Stimulated activated memory B cell treated with anti-CD40 and anti-IgM and Interleukin-4, amounts not matched to agents 10 μg/mL and 1 μg/mL and 100 μg/mL, for 72 hours (primary cell): ENCODE results near the gene BRSK1.

Experiments
- ATAC-seq: fragments of 150-1000 bp; cut with Tn5 transposase; 2 replicates; pipeline ENCODE4 v1.10.0; 2021
- H3K27ac Mint-ChIP-seq: one replicate; pipeline ENCODE4 v1.8.0; 2022; ENCODE audit warnings: mild to moderate bottlenecking, mixed read lengths
- H3K27me3 Mint-ChIP-seq: one replicate; pipeline ENCODE4 v1.8.0; 2022; ENCODE audit warnings: mixed read lengths
- H3K36me3 Mint-ChIP-seq: one replicate; pipeline ENCODE4 v1.8.0; 2022; ENCODE audit warnings: mixed read lengths
- H3K4me1 Mint-ChIP-seq: one replicate; pipeline ENCODE4 v1.8.0; 2022; ENCODE audit warnings: mixed read lengths
- H3K4me3 Mint-ChIP-seq: one replicate; pipeline ENCODE4 v1.8.0; 2022; ENCODE audit warnings: mild to moderate bottlenecking, moderate library complexity, mixed read lengths
- H3K9me3 Mint-ChIP-seq: one replicate; pipeline ENCODE4 v1.8.0; 2022; ENCODE audit warnings: mixed read lengths

The BRSK1 gene

GRCh38 chr19:55283548-55284377 is at the start of gene BRSK1:
Gene BRSK1, plus strand, starts transcription at chr19:55283997. Its CDS starts 446 bp downstream, at chr19:55284443.
- peaks cover 36% of the 10 kb centered on the region for H3K4me1 Mint-ChIP-seq
- no peak within 1 kb of the TSS for H3K4me3 Mint-ChIP-seq
- ATAC-seq, result peak; percentile 19
- H3K36me3 Mint-ChIP-seq, result peaks cover 5% of the 10 kb centered on the region
- no peaks in the 10 kb centered on the region for H3K9me3 Mint-ChIP-seq
- peak within 1 kb of the TSS; percentile 42 for H3K27ac Mint-ChIP-seq
- no peaks in the 10 kb centered on the region for H3K27me3 Mint-ChIP-seq

DNA sequence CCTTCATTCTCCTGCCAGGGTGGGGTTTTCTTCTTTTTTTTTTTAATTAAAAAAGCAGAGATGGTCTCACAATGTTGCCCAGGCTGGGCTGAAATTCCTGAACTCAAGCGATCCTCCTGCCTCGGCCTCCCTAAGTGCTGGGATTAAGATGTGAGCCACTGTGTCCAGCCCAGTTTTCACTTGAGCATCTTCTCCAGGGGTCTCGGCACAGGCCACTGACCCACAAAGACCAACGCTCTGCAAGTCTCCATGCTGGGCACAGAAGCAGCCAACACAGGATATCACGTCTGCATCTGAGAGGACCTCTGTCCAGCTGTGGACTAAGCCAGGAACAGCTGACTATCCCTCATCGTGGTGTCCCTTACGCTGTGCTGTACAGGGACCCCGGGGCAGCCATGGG is 45.8 kb upstream of the BRSK1 start:
- peaks cover 6% of the 10 kb centered on the region for H3K4me1 Mint-ChIP-seq
- H3K27me3 Mint-ChIP-seq, result no peaks in the 10 kb centered on the region
- ATAC-seq, result no peak
- H3K9me3 Mint-ChIP-seq, result no peaks in the 10 kb centered on the region
- peaks cover 67% of the 10 kb centered on the region for H3K36me3 Mint-ChIP-seq
- H3K27ac Mint-ChIP-seq, result no peak overlapping the region
- no peak overlapping the region for H3K4me3 Mint-ChIP-seq

GRCh38 chr19:55239004-55239403 is 44.8 kb upstream of the BRSK1 start:
- no peaks in the 10 kb centered on the region for H3K27me3 Mint-ChIP-seq
- no peak overlapping the region for H3K4me3 Mint-ChIP-seq
- ATAC-seq, result no peak
- peaks cover 67% of the 10 kb centered on the region for H3K36me3 Mint-ChIP-seq
- no peaks in the 10 kb centered on the region for H3K9me3 Mint-ChIP-seq
- H3K27ac Mint-ChIP-seq, result no peak overlapping the region
- peaks cover 8% of the 10 kb centered on the region for H3K4me1 Mint-ChIP-seq

DNA sequence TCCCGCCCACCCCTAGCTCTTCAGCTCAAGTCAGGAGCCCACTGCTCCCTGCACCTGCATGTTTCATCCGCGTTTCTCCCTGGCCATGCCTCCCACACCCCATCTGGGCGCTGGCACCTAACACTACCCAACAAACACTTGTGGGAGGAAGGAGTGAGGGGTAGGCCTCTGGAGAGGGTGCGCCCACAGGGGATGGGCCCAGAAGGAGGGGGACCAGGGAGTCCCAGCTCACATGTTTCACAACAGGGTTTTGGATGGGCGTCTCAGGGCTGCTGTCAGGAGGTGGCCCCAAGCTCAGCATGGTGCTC is 43.1 kb upstream of the BRSK1 start:
- ATAC-seq, result no peak
- Mint-ChIP-seq H3K4me3 (no peak overlapping the region), H3K4me1 (peaks cover 12% of the 10 kb centered on the region), H3K27ac (no peak overlapping the region), H3K36me3 (peaks cover 62% of the 10 kb centered on the region), H3K27me3 (no peaks in the 10 kb centered on the region), H3K9me3 (no peaks in the 10 kb centered on the region)

- Mint-ChIP-seq H3K27me3 (no peaks in the 10 kb centered on the region), H3K4me3 (no peak overlapping the region), H3K4me1 (peaks cover 12% of the 10 kb centered on the region), H3K36me3 (peaks cover 62% of the 10 kb centered on the region), H3K9me3 (no peaks in the 10 kb centered on the region), H3K27ac (no peak overlapping the region)
- ATAC-seq, result no peak
These were observed 42.5 kb upstream of the BRSK1 start for GRCh38 chr19:55241143-55241934.

DNA sequence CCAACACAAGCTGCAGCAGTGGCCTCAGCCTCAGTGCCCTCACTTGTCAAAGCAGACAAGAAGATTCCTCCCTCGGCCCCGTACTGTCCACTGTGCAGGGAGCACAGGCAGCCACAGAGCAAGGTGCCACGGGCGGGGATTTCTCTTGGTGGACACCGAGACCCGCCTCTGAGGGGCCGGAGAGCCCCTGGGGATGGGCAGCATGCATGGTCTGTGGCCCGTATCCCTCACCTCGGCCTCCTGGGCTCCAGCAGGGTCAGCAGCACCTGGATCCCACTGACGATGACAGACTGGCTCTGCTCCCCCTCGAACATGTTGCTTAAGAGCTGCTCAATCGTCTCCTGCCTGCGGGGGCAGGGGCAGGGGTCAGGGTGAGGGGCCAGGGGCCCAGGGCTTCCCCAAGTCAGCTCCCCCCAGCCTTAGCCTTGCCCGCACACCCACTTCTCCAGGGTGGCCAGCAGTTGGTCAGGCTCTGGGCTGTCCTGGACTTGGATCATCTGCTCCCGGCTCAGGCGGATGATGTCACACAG is 41.8 kb upstream of the BRSK1 start:
- no peaks in the 10 kb centered on the region for H3K27me3 Mint-ChIP-seq
- H3K4me3 Mint-ChIP-seq, result no peak overlapping the region
- H3K36me3 Mint-ChIP-seq, result peaks cover 55% of the 10 kb centered on the region
- no peak overlapping the region for H3K27ac Mint-ChIP-seq
- H3K9me3 Mint-ChIP-seq, result no peaks in the 10 kb centered on the region
- peaks cover 14% of the 10 kb centered on the region for H3K4me1 Mint-ChIP-seq
- ATAC-seq, result no peak

DNA sequence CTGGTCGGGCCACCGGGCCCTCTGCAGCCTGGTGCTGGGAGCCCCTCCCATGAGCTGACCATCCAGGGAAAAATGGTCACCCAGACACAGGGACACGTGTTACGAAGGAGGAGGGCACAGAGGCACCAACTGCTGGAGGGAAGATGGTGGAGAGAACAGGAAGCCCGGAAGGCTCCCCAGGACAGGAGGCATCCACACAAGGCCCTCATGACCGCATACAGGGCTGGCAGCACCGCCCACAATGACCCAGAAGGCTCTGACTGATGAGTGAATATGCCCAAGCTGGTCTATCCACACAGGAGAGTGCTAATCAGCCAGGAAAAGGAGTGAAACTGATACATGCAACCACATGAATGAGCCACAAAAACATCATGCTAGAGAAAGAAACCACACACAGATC is 41.3 kb upstream of the BRSK1 start:
- no peak for ATAC-seq
- peaks cover 19% of the 10 kb centered on the region for H3K4me1 Mint-ChIP-seq

GRCh38 chr19:55244004-55244680 is 39.7 kb upstream of the BRSK1 start:
- peaks cover 58% of the 10 kb centered on the region for H3K36me3 Mint-ChIP-seq
- no peaks in the 10 kb centered on the region for H3K9me3 Mint-ChIP-seq
- no peaks in the 10 kb centered on the region for H3K27me3 Mint-ChIP-seq
- ATAC-seq, result no peak
- H3K27ac Mint-ChIP-seq, result no peak overlapping the region
- H3K4me1 Mint-ChIP-seq, result peaks cover 35% of the 10 kb centered on the region
- no peak overlapping the region for H3K4me3 Mint-ChIP-seq

More for the DNA sequence above, 41.3 kb upstream of the BRSK1 start:
- Mint-ChIP-seq H3K27me3 (no peaks in the 10 kb centered on the region), H3K4me3 (no peak overlapping the region), H3K9me3 (no peaks in the 10 kb centered on the region), H3K27ac (no peak overlapping the region), H3K36me3 (peaks cover 55% of the 10 kb centered on the region)

GRCh38 chr19:55245236-55245904 is 38.4 kb upstream of the BRSK1 start:
- Mint-ChIP-seq H3K4me1 (peaks cover 39% of the 10 kb centered on the region), H3K27me3 (no peaks in the 10 kb centered on the region), H3K9me3 (no peaks in the 10 kb centered on the region), H3K4me3 (no peak overlapping the region), H3K36me3 (peaks cover 52% of the 10 kb centered on the region), H3K27ac (no peak overlapping the region)
- ATAC-seq, result no peak

- Mint-ChIP-seq H3K36me3 (peaks cover 57% of the 10 kb centered on the region), H3K4me3 (no peak overlapping the region)
- no peak for ATAC-seq
These were observed 37.0 kb upstream of the BRSK1 start for GRCh38 chr19:55246462-55247451.

DNA sequence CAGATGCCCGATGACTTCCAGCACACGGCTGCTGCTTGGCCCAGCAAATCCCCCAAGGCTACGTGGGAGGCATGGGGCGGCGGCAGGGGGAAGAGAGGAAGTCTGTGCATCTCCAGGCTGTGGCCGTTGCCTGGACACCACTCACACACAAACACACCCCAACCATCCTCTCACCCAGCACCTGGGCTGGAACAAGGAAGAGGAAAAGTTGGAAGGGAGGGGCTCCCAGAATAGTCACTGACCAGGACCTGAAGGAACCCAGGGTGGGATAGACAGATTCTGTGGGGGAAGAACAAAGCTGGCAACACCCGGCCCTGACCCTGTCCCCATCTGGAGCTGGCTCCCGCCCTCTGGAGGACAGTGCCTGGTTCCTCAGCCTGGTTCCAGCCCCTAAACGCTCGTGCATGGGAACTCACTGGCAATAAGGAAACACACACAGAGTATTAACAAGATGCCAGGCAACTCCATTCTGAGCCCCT is 36.1 kb upstream of the BRSK1 start:
- H3K9me3 Mint-ChIP-seq, result no peaks in the 10 kb centered on the region
- no peaks in the 10 kb centered on the region for H3K27me3 Mint-ChIP-seq
- H3K4me1 Mint-ChIP-seq, result peaks cover 59% of the 10 kb centered on the region
- peaks cover 54% of the 10 kb centered on the region for H3K36me3 Mint-ChIP-seq
- H3K4me3 Mint-ChIP-seq, result no peak overlapping the region
- H3K27ac Mint-ChIP-seq, result no peak overlapping the region
- no peak for ATAC-seq

More at GRCh38 chr19:55246462-55247451, 37.0 kb upstream of the BRSK1 start:
- peaks cover 53% of the 10 kb centered on the region for H3K4me1 Mint-ChIP-seq
- no peaks in the 10 kb centered on the region for H3K9me3 Mint-ChIP-seq
- H3K27me3 Mint-ChIP-seq, result no peaks in the 10 kb centered on the region
- no peak overlapping the region for H3K27ac Mint-ChIP-seq

DNA sequence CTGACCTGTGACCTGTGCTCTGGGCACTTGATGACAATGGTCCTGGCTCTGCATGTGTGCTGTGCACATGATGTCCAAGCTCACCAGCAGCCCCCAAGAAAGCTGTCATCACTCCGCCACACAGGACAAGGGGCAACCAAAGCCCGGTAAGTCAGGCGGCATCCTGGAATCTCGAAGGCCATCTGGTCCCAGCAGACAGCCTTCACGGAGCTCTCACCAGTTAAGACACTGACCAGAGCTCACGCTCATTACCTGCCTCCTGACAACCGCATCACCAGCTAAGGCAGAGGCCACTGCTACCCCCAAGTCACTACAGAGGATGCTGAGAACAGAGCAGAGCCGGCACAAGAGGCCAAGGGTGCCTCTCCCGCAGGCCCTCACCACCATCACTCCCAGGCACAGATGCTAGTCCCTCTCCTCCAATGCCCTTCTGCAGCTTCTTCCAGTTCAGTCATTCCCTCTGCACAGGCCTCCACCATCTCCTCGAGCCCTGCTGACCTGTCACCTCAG is 35.6 kb upstream of the BRSK1 start:
- Mint-ChIP-seq H3K27me3 (no peaks in the 10 kb centered on the region), H3K9me3 (no peaks in the 10 kb centered on the region), H3K4me3 (peak overlapping the region; percentile 28), H3K36me3 (peaks cover 48% of the 10 kb centered on the region), H3K27ac (peak overlapping the region; percentile 69), H3K4me1 (peaks cover 61% of the 10 kb centered on the region)
- ATAC-seq, result no peak

DNA sequence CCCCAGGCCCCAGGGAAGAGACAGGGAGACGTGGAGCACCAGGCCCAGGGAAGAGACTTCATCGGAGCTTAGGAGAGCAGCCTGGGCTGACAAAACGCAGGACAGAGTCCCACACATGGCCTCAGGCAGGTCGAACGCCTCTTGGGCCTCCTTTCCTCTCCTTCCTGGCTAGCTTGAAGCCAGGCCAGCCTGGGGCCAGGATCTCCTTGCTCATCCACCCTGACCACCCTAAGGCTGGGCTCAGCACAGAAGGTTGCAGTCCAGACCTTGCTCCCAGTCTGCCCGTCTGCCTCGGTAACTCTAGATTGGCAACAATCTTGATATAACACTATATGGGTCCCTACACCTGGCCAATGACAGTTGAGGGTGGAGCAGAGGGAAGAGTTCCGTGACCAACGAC is 35.1 kb upstream of the BRSK1 start:
- peaks cover 44% of the 10 kb centered on the region for H3K36me3 Mint-ChIP-seq
- peak overlapping the region; percentile 28 for H3K4me3 Mint-ChIP-seq

More for the DNA sequence above, 35.1 kb upstream of the BRSK1 start:
- H3K4me1 Mint-ChIP-seq, result peaks cover 66% of the 10 kb centered on the region
- no peaks in the 10 kb centered on the region for H3K27me3 Mint-ChIP-seq
- H3K9me3 Mint-ChIP-seq, result no peaks in the 10 kb centered on the region
- peak overlapping the region; percentile 69 for H3K27ac Mint-ChIP-seq
- ATAC-seq, result no peak
